Measurements from ENCODE around the gene TTC9. TPM values are rescaled to one million over a fixed set of nuclear protein-coding genes. Genes with fewer than 3 reads are reported as not detected.

Gene TTC9
- total and polyA plus RNA-seq, 9 of the 15 experiments (the other 6 are each of a cell fraction or from before 2014, with no cell fraction given): 0.07 TPM; not detected in 8

- TF ChIP-seq HNRNPLL (IDR thresholded peaks at IDR 0.05; ENCODE audit: low read depth, low read length, poor library complexity, severe bottlenecking) (no peak), POLR2B (IDR thresholded peaks at IDR 0.05; ENCODE audit: low read depth, partially characterized antibody) (peak; percentile 67), GABPB1 (CRISPR knock-in tag; IDR thresholded peaks at IDR 0.05) (peak; percentile 84), ZNF551 (CRISPR knock-in tag; IDR thresholded peaks at IDR 0.05) (no peak), CHD1 (IDR thresholded peaks at IDR 0.05; ENCODE audit: low read length) (no peak), TAF1 (IDR thresholded peaks at IDR 0.05; ENCODE audit: control insufficient read depth, extremely low read depth, insufficient read depth, low read length, severe bottlenecking) (peak; percentile 72), NR2C2 (CRISPR knock-in tag; IDR thresholded peaks at IDR 0.05) (no peak), NR2C2 (tag; IDR thresholded peaks at IDR 0.05) (peak; percentile 44; the same call in 1 of the 2 replicates), ZNF407 (IDR thresholded peaks at IDR 0.05; ENCODE audit: low read depth) (no peak), POU5F1 (IDR thresholded peaks at IDR 0.05; ENCODE audit: borderline replicate concordance, low read depth, low read length, partially characterized antibody) (no peak), MYC (IDR thresholded peaks at IDR 0.05; ENCODE audit: low read depth, low read length) (0 out of 2 replicates have a peak, but pooled peaks have one; percentile 27), MYC (CRISPR knock-in tag; IDR thresholded peaks at IDR 0.05; ENCODE audit: borderline replicate concordance, low read depth) (no peak), CXXC5 (CRISPR knock-in tag; IDR thresholded peaks at IDR 0.05) (no peak), TFAP4 (CRISPR knock-in tag; IDR thresholded peaks at IDR 0.05; ENCODE audit: borderline replicate concordance) (no peak), JUNB (CRISPR knock-in tag; conservative IDR thresholded peaks at IDR 0.05) (no peak), ZBTB26 (CRISPR knock-in tag; IDR thresholded peaks at IDR 0.05) (no peak), EP300 (IDR thresholded peaks at IDR 0.05; ENCODE audit: low read length) (no peak), FOXJ2 (tag; IDR thresholded peaks at IDR 0.05) (no peak)
Measured at GRCh38 chr14:70600382-70601157, 41.1 kb upstream of the TTC9 start, which contains the start of gene MED6 (continued).
